ENCODE data around the gene CD79B. TPM values are rescaled to one million over a fixed set of nuclear protein-coding genes. Genes with fewer than 3 reads are reported as not detected.

Gene CD79B
- total and polyA plus RNA-seq, 10 of the 15 experiments (the other 5 are each of a cell fraction or from before 2014, with no cell fraction given), result 17.5 to 148 (median 79.1) TPM

GRCh38 chr17:63946440-63947363 lies 14.6 kb upstream of the CD79B start (continued):
- no peak for TF ChIP-seq MEF2A (IDR thresholded peaks at IDR 0.05; ENCODE audit: insufficient read depth, low read depth, low read length)
- no peak for TF ChIP-seq BMI1 (IDR thresholded peaks at IDR 0.05; ENCODE audit: borderline replicate concordance)
- no peak for TF ChIP-seq TARDBP (IDR thresholded peaks at IDR 0.05; ENCODE audit: borderline replicate concordance)
- TF ChIP-seq CHD1 (IDR thresholded peaks at IDR 0.05; ENCODE audit: low read depth, low read length), result no peak
- no peak for TF ChIP-seq WRNIP1 (IDR thresholded peaks at IDR 0.05; ENCODE audit: borderline replicate concordance, low read depth, low read length)
- TF ChIP-seq IKZF2 (IDR thresholded peaks at IDR 0.05), result peak; percentile 26 to 37; a peak in 1 of 4 replicates
- peak; percentile 47 for TF ChIP-seq RUNX3 (IDR thresholded peaks at IDR 0.05; ENCODE audit: low read length)
- no peak for TF ChIP-seq PKNOX1 (IDR thresholded peaks at IDR 0.05)
- TF ChIP-seq EZH2 (IDR thresholded peaks at IDR 0.05; ENCODE audit: borderline replicate concordance, control insufficient read depth, low read depth, low read length), result no peak
- TF ChIP-seq ZBTB4 (CRISPR knock-in tag; IDR thresholded peaks at IDR 0.05), result no peak
- no peak for TF ChIP-seq FOXM1 (IDR thresholded peaks at IDR 0.05; ENCODE audit: low read depth, low read length)
- TF ChIP-seq TAF1 (IDR thresholded peaks at IDR 0.05; ENCODE audit: borderline replicate concordance, low read depth, low read length), result no peak
- TF ChIP-seq STAT1 (conservative IDR thresholded peaks at IDR 0.05), result no peak
- peak in 1 of 2 experiments; percentile 17; a peak in 1 of 4 replicates for TF ChIP-seq BHLHE40 (IDR thresholded peaks at IDR 0.05; ENCODE audit: borderline replicate concordance in 1 of 2, low read depth in 2 of 2, low read length in 1 of 2)
- no peak for TF ChIP-seq POLR2AphosphoS2 (IDR thresholded peaks at IDR 0.05; ENCODE audit: low read depth, low read length)
- no peak for TF ChIP-seq HCFC1 (IDR thresholded peaks at IDR 0.05; ENCODE audit: low read length)
- no peak for TF ChIP-seq JUNB (IDR thresholded peaks at IDR 0.05)
- TF ChIP-seq HDAC2 (IDR thresholded peaks at IDR 0.05), result no peak
- no peak for TF ChIP-seq USF1 (IDR thresholded peaks at IDR 0.05; ENCODE audit: borderline replicate concordance, extremely low read length, insufficient read depth, low read depth, low read length)
- no peak for TF ChIP-seq KAT2A (conservative IDR thresholded peaks at IDR 0.05; ENCODE audit: control insufficient read depth, low read depth, low read length)
- no peak for TF ChIP-seq SREBF2 (IDR thresholded peaks at IDR 0.05; ENCODE audit: low read length)
- no peak; the same call in 1 of the 2 replicates for TF ChIP-seq DPF2 (IDR thresholded peaks at IDR 0.05)
- TF ChIP-seq CBX5 (IDR thresholded peaks at IDR 0.05; ENCODE audit: low read depth), result no peak
- no peak for TF ChIP-seq HSF1 (IDR thresholded peaks at IDR 0.05; ENCODE audit: low read depth, low read length)
- TF ChIP-seq ESRRA (IDR thresholded peaks at IDR 0.05; ENCODE audit: low read length), result no peak

Data from GM12878 (cell line).